KMS-11 (cell line): Measurements from ENCODE around the gene C4orf51.

Experiments used
- H2AFZ ChIP-seq: fragments of 200-600 bp; sonication (generic); 2 replicates; pipeline ENCODE4 v1.6.1; 2016; ENCODE audit warnings: antibody characterized with exemption, mixed run types, low read depth
- H3K27ac ChIP-seq: fragments of 200-600 bp; sonication (generic); 2 replicates; pipeline ENCODE4 v1.6.1; 2016; ENCODE audit warnings: mild to moderate bottlenecking, mixed run types
- H3K27me3 ChIP-seq: fragments of 200-600 bp; sonication (generic); 2 replicates; pipeline ENCODE4 v1.6.1; 2017; ENCODE audit warnings: mild to moderate bottlenecking, low read depth, mixed run types, moderate library complexity; ENCODE audit not compliant: insufficient read depth
- H3K36me3 ChIP-seq: fragments of 200-600 bp; sonication (generic); 2 replicates; pipeline ENCODE4 v1.6.1; 2017; ENCODE audit warnings: mild to moderate bottlenecking, mixed run types; ENCODE audit not compliant: insufficient read depth
- H3K4me1 ChIP-seq: fragments of 200-600 bp; sonication (generic); 2 replicates; pipeline ENCODE4 v1.6.1; 2016; ENCODE audit warnings: mild to moderate bottlenecking, low read depth, mixed run types; ENCODE audit not compliant: poor library complexity, severe bottlenecking
- H3K4me2 ChIP-seq: fragments of 200-600 bp; sonication (generic); 2 replicates; pipeline ENCODE4 v1.7.0; 2016; ENCODE audit warnings: mild to moderate bottlenecking, mixed run types
- H3K4me3 ChIP-seq: fragments of 200-600 bp; sonication (generic); IDR thresholded peaks from 2 replicates; pipeline ENCODE4 v1.6.1; 2017; ENCODE audit warnings: low read depth, low read length, mixed read lengths; ENCODE audit not compliant: insufficient read depth
- H3K79me2 ChIP-seq: fragments of 200-600 bp; sonication (generic); 2 replicates; pipeline ENCODE4 v1.6.1; 2016; ENCODE audit warnings: low read depth, mixed run types; ENCODE audit not compliant: insufficient read depth
- H3K9ac ChIP-seq: fragments of 200-600 bp; sonication (generic); 2 replicates; pipeline ENCODE4 v1.6.1; 2016; ENCODE audit warnings: mild to moderate bottlenecking, mixed run types
- H4K20me1 ChIP-seq: fragments of 200-600 bp; sonication (generic); 2 replicates; pipeline ENCODE4 v1.6.1; 2016; ENCODE audit warnings: mild to moderate bottlenecking, mixed run types; ENCODE audit not compliant: insufficient read depth
- TF ChIP-seq, protein P1 (sequence below): fragments of 200-600 bp; sonication (generic); conservative IDR thresholded peaks from 2 replicates; pipeline ENCODE4 v1.6.1; 2017; ENCODE audit warnings: low read depth, mild to moderate bottlenecking, antibody characterized with exemption, low read length, moderate library complexity, mixed read lengths

The C4orf51 gene

DNA sequence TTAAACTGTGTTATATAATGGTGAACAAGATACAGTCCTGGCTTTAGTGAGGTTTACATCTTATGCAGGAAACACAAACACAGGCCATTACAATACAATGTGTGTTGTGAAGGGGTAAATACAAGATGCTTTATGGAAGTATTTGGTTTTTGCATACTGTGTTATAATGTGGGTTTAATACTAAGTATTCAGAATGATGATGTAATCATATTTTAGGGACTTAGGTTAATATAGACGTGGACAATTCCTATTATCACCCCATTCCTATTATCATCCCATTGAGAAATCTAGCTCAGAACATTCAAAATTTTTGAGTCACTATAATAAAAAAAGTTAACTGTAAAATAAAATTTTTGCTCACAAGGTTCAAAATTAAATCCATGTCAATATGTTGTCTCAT is 36.7 kb upstream of the C4orf51 start:
- no peaks in the 10 kb centered on the region for H3K79me2 ChIP-seq
- H3K27me3 ChIP-seq: no peaks in the 10 kb centered on the region
- H3K27ac ChIP-seq: no peak overlapping the region
- H3K4me1 ChIP-seq: peaks cover 16% of the 10 kb centered on the region
- TF ChIP-seq, protein P1, sequence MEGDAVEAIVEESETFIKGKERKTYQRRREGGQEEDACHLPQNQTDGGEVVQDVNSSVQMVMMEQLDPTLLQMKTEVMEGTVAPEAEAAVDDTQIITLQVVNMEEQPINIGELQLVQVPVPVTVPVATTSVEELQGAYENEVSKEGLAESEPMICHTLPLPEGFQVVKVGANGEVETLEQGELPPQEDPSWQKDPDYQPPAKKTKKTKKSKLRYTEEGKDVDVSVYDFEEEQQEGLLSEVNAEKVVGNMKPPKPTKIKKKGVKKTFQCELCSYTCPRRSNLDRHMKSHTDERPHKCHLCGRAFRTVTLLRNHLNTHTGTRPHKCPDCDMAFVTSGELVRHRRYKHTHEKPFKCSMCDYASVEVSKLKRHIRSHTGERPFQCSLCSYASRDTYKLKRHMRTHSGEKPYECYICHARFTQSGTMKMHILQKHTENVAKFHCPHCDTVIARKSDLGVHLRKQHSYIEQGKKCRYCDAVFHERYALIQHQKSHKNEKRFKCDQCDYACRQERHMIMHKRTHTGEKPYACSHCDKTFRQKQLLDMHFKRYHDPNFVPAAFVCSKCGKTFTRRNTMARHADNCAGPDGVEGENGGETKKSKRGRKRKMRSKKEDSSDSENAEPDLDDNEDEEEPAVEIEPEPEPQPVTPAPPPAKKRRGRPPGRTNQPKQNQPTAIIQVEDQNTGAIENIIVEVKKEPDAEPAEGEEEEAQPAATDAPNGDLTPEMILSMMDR: no peak
- H4K20me1 ChIP-seq: no peaks in the 10 kb centered on the region
- H2AFZ ChIP-seq: no peak overlapping the region
- H3K36me3 ChIP-seq: no peaks in the 10 kb centered on the region
- no peak overlapping the region for H3K4me2 ChIP-seq
- H3K4me3 ChIP-seq: no peak overlapping the region
- H3K9ac ChIP-seq: no peak overlapping the region

DNA sequence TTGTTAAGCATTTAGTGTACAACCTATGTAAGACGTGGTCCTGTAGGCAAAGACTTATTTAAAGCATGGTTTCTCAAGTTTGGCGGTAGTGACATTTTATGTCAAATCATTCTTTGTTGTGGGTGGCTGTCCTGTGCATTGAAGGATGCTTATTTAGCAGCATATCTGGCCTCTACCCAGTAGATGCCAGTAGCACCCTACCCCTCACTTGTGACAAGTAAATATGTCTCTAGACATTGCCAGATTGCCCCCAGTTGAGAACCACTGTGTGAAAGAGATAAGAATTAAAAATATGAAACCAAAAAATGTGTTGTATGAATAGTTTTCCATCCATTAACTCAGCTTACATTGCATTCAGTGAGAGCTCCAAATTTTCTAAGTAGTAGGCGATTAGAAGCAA is 35.2 kb upstream of the C4orf51 start:
- TF ChIP-seq, protein P1: no peak
- H4K20me1 ChIP-seq: no peaks in the 10 kb centered on the region
- H3K4me2 ChIP-seq: no peak overlapping the region
- no peaks in the 10 kb centered on the region for H3K27me3 ChIP-seq
- no peak overlapping the region for H2AFZ ChIP-seq
- H3K4me3 ChIP-seq: no peak overlapping the region
- peaks cover 2% of the 10 kb centered on the region for H3K4me1 ChIP-seq
- H3K79me2 ChIP-seq: no peaks in the 10 kb centered on the region
- no peak overlapping the region for H3K27ac ChIP-seq
- H3K9ac ChIP-seq: no peak overlapping the region
- no peaks in the 10 kb centered on the region for H3K36me3 ChIP-seq

DNA sequence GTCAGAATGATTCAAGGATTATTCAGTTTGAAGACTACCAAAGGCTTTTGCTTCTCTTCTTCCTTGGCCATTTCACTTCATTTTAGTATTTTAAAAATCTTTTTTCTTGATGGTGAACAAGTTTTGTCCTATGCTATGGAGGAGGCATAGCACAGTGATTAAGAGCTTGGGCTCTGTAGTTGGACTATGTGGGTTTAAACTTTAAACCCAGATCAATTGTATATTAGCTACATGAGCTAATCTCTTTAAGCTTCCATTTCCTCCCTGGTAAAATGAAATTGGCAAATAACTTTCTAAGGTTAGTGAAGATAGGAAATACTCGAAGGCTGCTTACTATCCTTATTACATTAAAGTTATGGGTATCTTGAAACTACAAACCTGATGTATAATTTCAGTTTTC is 23.8 kb upstream of the C4orf51 start:
- no peaks in the 10 kb centered on the region for H3K4me1 ChIP-seq
- H3K4me3 ChIP-seq: no peak overlapping the region
- no peak overlapping the region for H3K4me2 ChIP-seq
- H4K20me1 ChIP-seq: no peaks in the 10 kb centered on the region
- H3K27me3 ChIP-seq: no peaks in the 10 kb centered on the region
- H3K9ac ChIP-seq: no peak overlapping the region
- no peak overlapping the region for H2AFZ ChIP-seq
- no peak overlapping the region for H3K27ac ChIP-seq
- TF ChIP-seq, protein P1: no peak
- no peaks in the 10 kb centered on the region for H3K36me3 ChIP-seq
- H3K79me2 ChIP-seq: no peaks in the 10 kb centered on the region

DNA sequence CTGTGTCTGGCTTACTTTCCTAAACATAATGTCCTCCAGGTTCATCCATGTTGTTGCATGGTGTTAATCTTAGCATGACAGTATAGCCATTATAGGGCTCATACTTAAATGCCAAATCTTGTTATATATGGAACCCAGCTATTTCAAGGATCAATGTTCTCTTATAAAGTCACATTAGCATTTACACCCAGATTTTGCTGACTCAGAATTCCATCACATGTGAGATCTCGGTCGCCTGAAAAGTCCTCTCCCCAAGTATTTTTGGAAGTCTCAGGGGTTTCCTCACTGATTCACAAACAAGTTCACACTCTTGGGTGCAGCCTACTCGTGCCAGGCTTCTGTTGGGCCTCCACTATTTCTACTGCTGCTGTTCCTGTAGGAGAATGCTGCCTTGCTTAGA is 19.9 kb upstream of the C4orf51 start:
- Histone ChIP-seq H3K4me3 (no peak overlapping the region), H3K4me2 (no peak overlapping the region), H3K79me2 (no peaks in the 10 kb centered on the region), H3K27me3 (no peaks in the 10 kb centered on the region), H3K27ac (no peak overlapping the region), H3K36me3 (no peaks in the 10 kb centered on the region), H2AFZ (no peak overlapping the region), H3K9ac (no peak overlapping the region), H3K4me1 (no peaks in the 10 kb centered on the region), H4K20me1 (no peaks in the 10 kb centered on the region)
- TF ChIP-seq, protein P1: no peak
